ENCODE results near the gene RASSF5. TPM values are rescaled to one million over a fixed set of nuclear protein-coding genes. Genes with fewer than 3 reads are reported as not detected.

Gene RASSF5
- total RNA-seq, 4 donors from 2014 or later = 14.0 to 16.4 (median 14.5) TPM

DNA sequence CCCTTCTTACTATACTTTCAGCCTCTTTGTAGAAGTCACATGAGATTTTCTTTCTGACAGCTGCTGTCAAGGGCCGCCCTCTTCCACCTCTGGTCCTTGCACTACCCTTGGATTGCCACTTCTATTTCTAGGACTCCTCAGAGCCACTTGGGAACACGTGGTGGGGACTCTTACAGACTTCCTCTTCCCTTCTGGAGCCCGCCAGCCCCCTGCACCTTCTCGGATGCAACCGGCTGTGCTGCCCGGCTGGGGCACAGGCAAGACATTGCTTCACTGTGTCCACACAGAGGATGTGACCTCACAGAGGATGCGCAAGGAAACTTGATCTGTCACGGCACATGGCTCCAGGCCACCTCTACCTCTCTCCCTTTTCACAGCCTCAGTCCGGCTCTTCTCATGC lies 39.4 kb upstream of the RASSF5 start:
- no peak overlapping the region for H3K27ac ChIP-seq
- intact Hi-C loops (cut with DNase I) = no loop called here
- TF ChIP-seq, protein P1, sequence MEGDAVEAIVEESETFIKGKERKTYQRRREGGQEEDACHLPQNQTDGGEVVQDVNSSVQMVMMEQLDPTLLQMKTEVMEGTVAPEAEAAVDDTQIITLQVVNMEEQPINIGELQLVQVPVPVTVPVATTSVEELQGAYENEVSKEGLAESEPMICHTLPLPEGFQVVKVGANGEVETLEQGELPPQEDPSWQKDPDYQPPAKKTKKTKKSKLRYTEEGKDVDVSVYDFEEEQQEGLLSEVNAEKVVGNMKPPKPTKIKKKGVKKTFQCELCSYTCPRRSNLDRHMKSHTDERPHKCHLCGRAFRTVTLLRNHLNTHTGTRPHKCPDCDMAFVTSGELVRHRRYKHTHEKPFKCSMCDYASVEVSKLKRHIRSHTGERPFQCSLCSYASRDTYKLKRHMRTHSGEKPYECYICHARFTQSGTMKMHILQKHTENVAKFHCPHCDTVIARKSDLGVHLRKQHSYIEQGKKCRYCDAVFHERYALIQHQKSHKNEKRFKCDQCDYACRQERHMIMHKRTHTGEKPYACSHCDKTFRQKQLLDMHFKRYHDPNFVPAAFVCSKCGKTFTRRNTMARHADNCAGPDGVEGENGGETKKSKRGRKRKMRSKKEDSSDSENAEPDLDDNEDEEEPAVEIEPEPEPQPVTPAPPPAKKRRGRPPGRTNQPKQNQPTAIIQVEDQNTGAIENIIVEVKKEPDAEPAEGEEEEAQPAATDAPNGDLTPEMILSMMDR (IDR thresholded peaks at IDR 0.05) = no peak
- no peak for TF ChIP-seq POLR2A (IDR thresholded peaks at IDR 0.05)
- WGBS, 2 donors = 19 to 30% methylated on average over 9 of the region's 9 CpGs
- peak; percentile 82 to 89 for DNase-seq
- H3K27me3 ChIP-seq = no peaks in the 10 kb centered on the region
- no peaks in the 10 kb centered on the region for H3K36me3 ChIP-seq
- no peaks in the 10 kb centered on the region for H3K9me3 ChIP-seq
- peaks cover 21 to 43% of the 10 kb centered on the region in 2 donors for H3K4me1 ChIP-seq
- no peak overlapping the region for H3K4me3 ChIP-seq (replicated peaks in 1 of 3)

DNA sequence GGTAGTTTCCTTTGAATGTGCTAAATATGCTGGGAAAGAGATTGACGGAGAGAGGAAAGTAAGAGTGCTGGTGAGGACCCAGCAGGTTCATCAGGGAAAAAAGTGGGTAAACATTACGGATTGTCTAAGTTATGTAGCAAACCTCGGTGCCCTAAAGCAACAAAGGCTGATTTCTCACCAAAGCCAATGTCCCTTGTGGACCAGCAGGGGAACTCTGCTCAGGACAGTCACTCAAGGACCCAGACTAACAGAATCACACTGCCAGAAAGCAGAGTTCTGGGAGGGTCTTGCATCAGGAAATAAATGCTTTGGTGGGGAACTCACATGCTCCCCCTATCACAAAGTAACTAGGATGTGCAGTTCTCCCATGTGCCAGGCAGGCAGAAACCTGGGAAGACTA lies 38.8 kb upstream of the RASSF5 start:
- H3K27ac ChIP-seq = no peak overlapping the region
- H3K4me3 ChIP-seq (replicated peaks in 1 of 3) = no peak overlapping the region
- no peaks in the 10 kb centered on the region for H3K9me3 ChIP-seq
- intact Hi-C loops (cut with DNase I) = no loop called here
- TF ChIP-seq, protein P1 (IDR thresholded peaks at IDR 0.05) = no peak
- no peak for TF ChIP-seq POLR2A (IDR thresholded peaks at IDR 0.05)
- no peaks in the 10 kb centered on the region for H3K27me3 ChIP-seq
- WGBS, 2 donors = 57 to 60% methylated on average over 3 of the region's 3 CpGs
- peaks cover 21 to 43% of the 10 kb centered on the region in 2 donors for H3K4me1 ChIP-seq
- no peaks in the 10 kb centered on the region for H3K36me3 ChIP-seq
- DNase-seq = no peak

DNA sequence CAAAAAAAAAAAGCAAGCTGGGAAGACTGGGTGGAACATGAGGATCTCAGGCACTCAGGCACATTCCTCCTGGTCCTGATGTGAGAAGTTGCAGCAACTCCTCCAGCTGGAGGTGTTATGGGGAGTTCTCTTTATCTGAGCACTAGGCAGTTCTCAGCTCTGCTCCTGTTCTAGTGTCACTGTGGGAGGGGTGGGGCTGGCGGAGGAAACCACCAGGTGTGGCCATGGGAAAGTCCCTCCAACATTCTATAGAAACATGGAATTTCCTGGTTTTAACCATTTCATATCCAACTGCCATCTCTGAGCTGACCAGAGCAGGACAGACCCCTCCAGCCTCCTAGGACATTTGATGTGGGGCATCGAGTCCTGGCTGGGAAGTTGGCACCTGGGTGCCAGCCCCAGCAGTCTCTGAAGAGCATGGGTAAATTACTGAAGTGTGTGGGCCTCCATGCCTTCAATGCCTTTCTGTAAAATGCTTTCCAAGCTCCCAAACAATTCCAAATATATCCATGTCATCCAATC lies 37.9 kb upstream of the RASSF5 start:
- Histone ChIP-seq H3K27me3 (no peaks in the 10 kb centered on the region), H3K9me3 (no peaks in the 10 kb centered on the region), H3K4me3 (replicated peaks in 1 of 3) (no peak overlapping the region), H3K4me1 (peaks cover 21 to 43% of the 10 kb centered on the region in 2 donors), H3K27ac (peak overlapping the region in 2 of 3 donors; percentile 66 to 79), H3K36me3 (no peaks in the 10 kb centered on the region)
- TF ChIP-seq, protein P1 (IDR thresholded peaks at IDR 0.05) = no peak
- TF ChIP-seq POLR2A (IDR thresholded peaks at IDR 0.05) = no peak
- intact Hi-C loops (cut with DNase I) = no loop called here
- WGBS, 2 donors = 34 to 50% methylated on average over 2 of the region's 2 CpGs
- no peak for DNase-seq

DNA sequence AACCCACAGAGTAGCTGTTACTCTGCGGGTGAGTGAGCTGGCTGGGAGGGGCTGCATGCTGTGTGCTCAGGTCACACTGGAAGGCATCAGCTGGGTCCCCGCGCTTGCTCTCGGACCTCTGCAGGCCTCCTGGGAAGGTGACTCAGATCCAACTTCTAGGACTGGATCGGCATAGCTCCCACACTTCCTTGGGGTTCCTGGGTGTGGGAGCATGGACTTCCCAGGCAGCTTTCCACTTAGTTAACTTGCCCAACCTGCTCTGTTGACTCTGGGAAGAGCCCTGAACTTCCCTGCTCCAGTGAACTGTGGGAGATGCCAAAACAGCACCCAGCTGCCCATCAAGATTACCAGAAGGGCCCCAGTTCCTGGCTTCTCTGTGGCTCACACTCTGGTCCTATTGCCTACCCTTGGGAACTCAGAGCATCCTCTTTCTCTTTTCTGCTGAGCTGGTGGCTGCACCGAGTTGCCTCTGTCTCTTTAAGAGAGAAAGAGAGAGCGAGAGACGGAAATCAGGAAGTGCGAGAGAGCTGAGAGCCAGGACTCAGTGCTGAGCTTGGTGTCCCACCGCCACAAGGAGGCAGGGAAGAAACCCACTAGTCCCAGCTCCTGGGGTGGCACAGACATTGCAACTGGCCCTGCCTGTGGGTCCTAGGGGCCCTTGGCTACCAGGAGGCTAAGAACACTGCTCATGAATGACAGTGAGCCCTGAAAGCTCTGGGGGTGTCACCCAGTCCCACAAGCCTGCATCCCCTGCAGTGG lies 37.2 kb upstream of the RASSF5 start, which contains the start of gene IKBKE:
Gene IKBKE (plus strand): TSS at position 544 of the 759 bp plus-strand sequence. CDS start 2,752 bp downstream, outside the sequence.
- Histone ChIP-seq H3K9me3 (no peaks in the 10 kb centered on the region), H3K4me3 (replicated peaks in 1 of 3) (peak within 1 kb of the TSS in 2 of 3 donors; percentile 41 to 67), H3K27me3 (no peaks in the 10 kb centered on the region), H3K4me1 (peaks cover 21 to 43% of the 10 kb centered on the region in 2 donors), H3K36me3 (no peaks in the 10 kb centered on the region), H3K27ac (peak within 1 kb of the TSS; percentile 59 to 79 (median 66))
- intact Hi-C loops (cut with DNase I) = no loop called here
- DNase-seq = peak; percentile 61 to 67
- 2 to 3% methylated on average over 5 to 10 of the region's 10 CpGs for WGBS, 2 donors
- TF ChIP-seq POLR2A (IDR thresholded peaks at IDR 0.05) = peak in 1 of 2 donors; percentile 50
- TF ChIP-seq, protein P1 (IDR thresholded peaks at IDR 0.05) = peak in 4 of 6 experiments; percentile 13 to 48 (median 22)
